Bronchial epithelial cell (primary cell): ENCODE measurements around the gene FHIP1B. TPM values are rescaled to one million over a fixed set of nuclear protein-coding genes. Genes with fewer than 3 reads are reported as not detected.

Experiments used
- DNase-seq: peaks from one replicate; pipeline ENCODE4 v3.0.0-alpha.2; 2010; ENCODE audit warnings: low read depth
- FAIRE-seq: peaks from 2 replicates; lab custom pipeline; 2011; peaks lifted over from hg19 to GRCh38; lab: Jason Lieb, UNC
- H3K27me3 ChIP-seq: 2 replicates; pipeline ENCODE4 v1.5.1; 2011; ENCODE audit warnings: low read length; ENCODE audit not compliant: control insufficient read depth, insufficient read depth
- H3K36me3 ChIP-seq: 2 replicates; pipeline ENCODE4 v1.5.1; 2011; ENCODE audit warnings: low read length; ENCODE audit not compliant: control insufficient read depth, insufficient read depth
- H3K4me3 ChIP-seq: 2 replicates; pipeline ENCODE4 v1.5.1; 2011; ENCODE audit warnings: mild to moderate bottlenecking, low read depth, low read length, control low read depth
- CTCF ChIP-seq: IDR thresholded peaks from 2 replicates; pipeline ENCODE4 v1.5.1; 2011; ENCODE audit warnings: mild to moderate bottlenecking, moderate library complexity, low read length, control low read depth, inconsistent platforms; ENCODE audit not compliant: insufficient read depth, severe bottlenecking
- total RNA-seq: library from RNA; depleted of rRNA; stranded (reverse); fragments of >200 nt; gene quantifications from 2 replicates; pipeline ENCODE4 v1.2.1, GENCODE V29; 2014

FHIP1B gene
- total RNA-seq, 1 donor from 2014 or later: 7.4 TPM

DNA sequence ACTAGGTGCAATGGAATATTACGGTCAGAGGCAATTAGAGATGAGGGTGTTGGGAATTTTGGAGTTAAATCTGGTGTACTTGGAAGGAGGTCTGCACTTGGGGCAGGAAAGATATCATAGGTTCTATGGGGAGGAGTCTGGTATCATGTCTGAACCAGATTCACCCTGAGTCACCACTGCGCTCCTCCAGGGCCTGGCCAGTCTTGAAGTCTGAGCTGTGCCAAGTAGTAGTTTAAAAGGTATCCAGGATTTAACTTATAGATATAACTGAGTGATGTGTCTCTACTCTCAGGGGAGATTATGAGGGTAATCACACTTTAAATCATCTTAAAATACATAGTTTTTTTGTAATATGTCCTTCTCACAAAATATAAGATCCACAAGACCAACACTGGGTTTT is 11.1 kb upstream of the FHIP1B start:
- DNase-seq (peak; percentile 64), FAIRE-seq (no peak)

GRCh38 chr11:6241316-6241715 is 6.9 kb upstream of the FHIP1B start:
- no peak for TF ChIP-seq CTCF
- Histone ChIP-seq H3K27me3 (no peaks in the 10 kb centered on the region), H3K36me3 (no peaks in the 10 kb centered on the region), H3K4me3 (no peak overlapping the region)
- DNase-seq (no peak), FAIRE-seq (no peak)

More for the DNA sequence above, 11.1 kb upstream of the FHIP1B start:
- Histone ChIP-seq H3K27me3 (no peaks in the 10 kb centered on the region), H3K4me3 (no peak overlapping the region), H3K36me3 (no peaks in the 10 kb centered on the region)
- TF ChIP-seq CTCF: no peak

GRCh38 chr11:6240781-6241180 is 6.3 kb upstream of the FHIP1B start:
- Histone ChIP-seq H3K27me3 (no peaks in the 10 kb centered on the region), H3K36me3 (no peaks in the 10 kb centered on the region), H3K4me3 (no peak overlapping the region)
- DNase-seq (no peak), FAIRE-seq (no peak)
- no peak for TF ChIP-seq CTCF

DNA sequence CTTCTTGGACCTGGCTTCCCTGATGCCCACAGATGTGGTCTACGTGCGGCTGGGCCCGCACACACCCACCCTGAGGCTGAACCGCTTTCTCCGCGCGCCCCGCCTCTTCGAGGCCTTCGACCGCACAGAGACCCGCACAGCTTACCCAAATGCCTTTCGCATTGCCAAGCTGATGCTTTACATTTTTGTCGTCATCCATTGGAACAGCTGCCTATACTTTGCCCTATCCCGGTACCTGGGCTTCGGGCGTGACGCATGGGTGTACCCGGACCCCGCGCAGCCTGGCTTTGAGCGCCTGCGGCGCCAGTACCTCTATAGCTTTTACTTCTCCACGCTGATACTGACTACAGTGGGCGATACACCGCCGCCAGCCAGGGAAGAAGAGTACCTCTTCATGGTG is 5.7 kb upstream of the FHIP1B start:
- no peak for TF ChIP-seq CTCF
- FAIRE-seq: no peak

GRCh38 chr11:6238902-6239301 is 4.5 kb upstream of the FHIP1B start, which contains the start of gene CNGA4:
TSS of gene CNGA4 (plus strand) at chr11:6239089. CDS start at chr11:6239207, 118 bp downstream.
- Histone ChIP-seq H3K4me3 (no peak within 1 kb of the TSS), H3K27me3 (no peaks in the 10 kb centered on the region), H3K36me3 (no peaks in the 10 kb centered on the region)
- DNase-seq: no peak
- no peak for FAIRE-seq
- TF ChIP-seq CTCF: no peak

More for the DNA sequence above, 5.7 kb upstream of the FHIP1B start:
- Histone ChIP-seq H3K36me3 (no peaks in the 10 kb centered on the region), H3K4me3 (no peak overlapping the region), H3K27me3 (no peaks in the 10 kb centered on the region)
- no peak for DNase-seq

- Histone ChIP-seq H3K36me3 (no peaks in the 10 kb centered on the region), H3K4me3 (no peak overlapping the region), H3K27me3 (no peaks in the 10 kb centered on the region)
- no peak for FAIRE-seq
- no peak for TF ChIP-seq CTCF
- no peak for DNase-seq
Measured at GRCh38 chr11:6237761-6238302, 3.4 kb upstream of the FHIP1B start.
